T-cell (primary cell): ENCODE results near the gene CXCR6. TPM values are rescaled to one million over a fixed set of nuclear protein-coding genes. Genes with fewer than 3 reads are reported as not detected.

Source experiments
- ATAC-seq, 4 experiments: fragments of 200-7000 bp in 3 of 4; fragments of 150-1000 bp in 1 of 4; cut with Tn5 transposase; replicated peaks in 1 of 4; 1 replicate in 3 of 4; 2 replicates in 1 of 4; pipeline ENCODE4 v1.10.0; 2021; ENCODE audit warnings: moderate library complexity in 3 of 4, mild to moderate bottlenecking in 2 of 4, moderate number of reproducible peaks in 1 of 4
- CTCF ChIA-PET, 2 donors: fragments of 300-600 bp; sonication (Branson Sonifier 250); formaldehyde crosslinking; loops; one replicate each; lab custom pipeline; 2022; ENCODE audit warnings: antibody characterized with exemption in 2 of 2; lab: Charles Lee
- POLR2A ChIA-PET, 2 donors: fragments of 300-600 bp; sonication (Branson Sonifier 250); formaldehyde crosslinking; loops; one replicate each; lab custom pipeline; 2022; ENCODE audit warnings: antibody characterized with exemption in 2 of 2; lab: Charles Lee
- DNase-seq, 35 experiments: peaks; one replicate each; pipeline versions ENCODE4 v3.0.0 to v3.0.0-alpha.2; 2013 to 2023
- H3K27ac ChIP-seq: one replicate; pipeline ENCODE4 v1.5.1; 2013; ENCODE audit warnings: low read length
- H3K27me3 ChIP-seq, 2 experiments: replicated peaks in 1 of 2; 1 replicate in 1 of 2; 2 replicates in 1 of 2; pipeline versions ENCODE4 v1.6.1 to v1.7.0; 2013; ENCODE audit warnings: low read length in 1 of 2, mixed read lengths in 1 of 2; ENCODE audit not compliant: control insufficient read depth in 2 of 2, insufficient read depth in 2 of 2; ENCODE audit errors: extremely low read depth in 1 of 2
- H3K36me3 ChIP-seq, 2 donors: 1 replicate in 1 of 2; 2 replicates in 1 of 2; pipeline versions ENCODE4 v1.6.1 to v1.7.0; 2013; ENCODE audit warnings: low read length in 1 of 2; ENCODE audit not compliant: control insufficient read depth in 2 of 2, insufficient read depth in 1 of 2; ENCODE audit errors: extremely low read depth in 1 of 2
- H3K4me1 ChIP-seq, 2 experiments: 1 replicate in 1 of 2; 2 replicates in 1 of 2; pipeline versions ENCODE4 v1.6.1 to v1.7.0; 2013; ENCODE audit warnings: low read length in 2 of 2, mixed read lengths in 1 of 2; ENCODE audit not compliant: insufficient read depth in 2 of 2, control insufficient read depth in 1 of 2; ENCODE audit errors: extremely low read depth in 1 of 2
- H3K4me3 ChIP-seq, 2 donors: 1 replicate in 1 of 2; 2 replicates in 1 of 2; pipeline versions ENCODE4 v1.5.1 to v1.7.0; 2013; ENCODE audit warnings: mild to moderate bottlenecking in 2 of 2, low read length in 1 of 2, moderate library complexity in 1 of 2; ENCODE audit not compliant: control insufficient read depth in 1 of 2; ENCODE audit errors: extremely low read depth in 1 of 2
- H3K9me3 ChIP-seq: 2 replicates; pipeline ENCODE4 v1.7.0; 2013
- H3K27ac Mint-ChIP-seq, 2 donors: one replicate each; pipeline ENCODE4 v1.8.0; 2020 to 2021; ENCODE audit warnings: mild to moderate bottlenecking in 2 of 2, mixed read lengths in 2 of 2
- H3K27me3 Mint-ChIP-seq, 2 donors: one replicate each; pipeline ENCODE4 v1.8.0; 2021 to 2022; ENCODE audit warnings: mixed read lengths in 2 of 2
- H3K36me3 Mint-ChIP-seq: one replicate; pipeline ENCODE4 v1.8.0; 2021; ENCODE audit warnings: mixed read lengths
- H3K4me1 Mint-ChIP-seq, 3 donors: one replicate each; pipeline ENCODE4 v1.8.0; 2020 to 2022; ENCODE audit warnings: mixed read lengths in 3 of 3, mild to moderate bottlenecking in 1 of 3
- H3K4me3 Mint-ChIP-seq, 3 donors: one replicate each; pipeline ENCODE4 v1.8.0; 2020 to 2022; ENCODE audit warnings: mild to moderate bottlenecking in 3 of 3, mixed read lengths in 3 of 3, moderate library complexity in 3 of 3
- H3K9me3 Mint-ChIP-seq, 3 donors: one replicate each; pipeline ENCODE4 v1.8.0; 2020 to 2022; ENCODE audit warnings: mixed read lengths in 3 of 3
- WGBS: methylation state at CpG from one replicate; pipeline ENCODE4 v1.1.5; 2013; ENCODE audit warnings: missing lambda C conversion rate; ENCODE audit not compliant: insufficient coverage; 5-methylcytosine and 5-hydroxymethylcytosine counted together
- total RNA-seq, 35 experiments: library from RNA in 6 of 35; stranded (reverse) in 6 of 35; fragments of 120-200 nt in 1 of 35; gene quantifications; one replicate each; pipeline versions ENCODE4 v1.2.1 to v1.2.4 and lab custom pipeline; 2013 to 2026

CXCR6 gene
- total RNA-seq, 5 donors from 2014 or later (not counting 1 experiment from before 2014, with no cell fraction given): 2.0 to 14.7 (median 3.7) TPM

DNA sequence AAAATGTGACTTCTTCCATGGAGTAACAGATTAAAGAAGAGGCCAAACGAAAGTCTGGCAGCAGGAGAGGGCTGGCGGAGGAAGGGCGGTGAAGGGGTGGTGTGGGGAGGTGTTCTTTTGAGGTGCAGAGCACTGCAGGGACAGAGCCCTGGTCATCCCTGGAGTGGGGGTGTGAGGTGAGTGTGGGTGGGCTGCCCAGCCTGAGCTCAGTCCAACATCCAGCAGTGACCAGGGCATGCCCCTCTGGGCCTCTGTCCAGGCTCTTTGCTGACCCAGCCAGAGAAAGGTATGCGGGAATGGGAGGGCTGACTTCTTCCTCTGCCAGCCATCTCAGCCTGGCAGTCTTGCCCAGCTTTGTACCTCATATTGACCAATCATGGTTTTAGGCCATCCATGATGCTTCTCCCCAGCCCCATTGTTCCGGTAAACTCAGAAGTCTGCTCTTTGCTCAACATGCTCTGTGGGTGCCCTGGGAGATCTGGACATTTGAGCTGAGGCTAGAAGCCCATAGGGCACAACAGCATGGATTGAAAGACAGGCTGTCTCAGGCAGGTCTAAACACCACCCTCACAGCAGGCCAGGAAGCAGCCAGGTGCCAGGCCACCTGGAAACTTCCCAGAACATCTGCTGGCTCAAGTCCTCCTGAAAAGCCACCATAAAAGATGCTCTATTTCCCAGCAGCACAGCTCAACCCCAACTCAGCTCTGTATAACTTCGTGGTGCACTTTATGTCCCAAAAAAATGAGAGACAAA lies 25.9 kb upstream of the CXCR6 start:
- no peaks in the 10 kb centered on the region for H3K27me3 Mint-ChIP-seq
- ChIA-PET POLR2A (no interaction called here), CTCF (interaction anchor here in 1 of 2 donors (0.5 kb wide), 1 partner anchor 11 kb away, joined by 5 read pairs; no protein-coding TSS in a partner anchor)
- no peak overlapping the region for H3K4me3 ChIP-seq
- H3K27me3 ChIP-seq: peaks cover 0 to 3% of the 10 kb centered on the region in 2 experiments
- H3K9me3 Mint-ChIP-seq: no peaks in the 10 kb centered on the region
- H3K36me3 Mint-ChIP-seq: peaks cover 32% of the 10 kb centered on the region
- peak overlapping the region in 1 of 3 donors; percentile 7 for H3K4me3 Mint-ChIP-seq
- peaks cover 38 to 44% (median 44%) of the 10 kb centered on the region in 3 donors for H3K4me1 Mint-ChIP-seq
- ATAC-seq (no peak), DNase-seq (no peak)
- H3K36me3 ChIP-seq: peaks cover 0 to 38% of the 10 kb centered on the region in 2 donors
- H3K27ac Mint-ChIP-seq: peak overlapping the region; percentile 11 to 23
- no peaks in the 10 kb centered on the region for H3K9me3 ChIP-seq
- H3K27ac ChIP-seq: no peak overlapping the region
- peaks cover 23 to 52% of the 10 kb centered on the region in 2 experiments for H3K4me1 ChIP-seq
- WGBS: 100% methylated on average over 4 of the region's 6 CpGs

DNA sequence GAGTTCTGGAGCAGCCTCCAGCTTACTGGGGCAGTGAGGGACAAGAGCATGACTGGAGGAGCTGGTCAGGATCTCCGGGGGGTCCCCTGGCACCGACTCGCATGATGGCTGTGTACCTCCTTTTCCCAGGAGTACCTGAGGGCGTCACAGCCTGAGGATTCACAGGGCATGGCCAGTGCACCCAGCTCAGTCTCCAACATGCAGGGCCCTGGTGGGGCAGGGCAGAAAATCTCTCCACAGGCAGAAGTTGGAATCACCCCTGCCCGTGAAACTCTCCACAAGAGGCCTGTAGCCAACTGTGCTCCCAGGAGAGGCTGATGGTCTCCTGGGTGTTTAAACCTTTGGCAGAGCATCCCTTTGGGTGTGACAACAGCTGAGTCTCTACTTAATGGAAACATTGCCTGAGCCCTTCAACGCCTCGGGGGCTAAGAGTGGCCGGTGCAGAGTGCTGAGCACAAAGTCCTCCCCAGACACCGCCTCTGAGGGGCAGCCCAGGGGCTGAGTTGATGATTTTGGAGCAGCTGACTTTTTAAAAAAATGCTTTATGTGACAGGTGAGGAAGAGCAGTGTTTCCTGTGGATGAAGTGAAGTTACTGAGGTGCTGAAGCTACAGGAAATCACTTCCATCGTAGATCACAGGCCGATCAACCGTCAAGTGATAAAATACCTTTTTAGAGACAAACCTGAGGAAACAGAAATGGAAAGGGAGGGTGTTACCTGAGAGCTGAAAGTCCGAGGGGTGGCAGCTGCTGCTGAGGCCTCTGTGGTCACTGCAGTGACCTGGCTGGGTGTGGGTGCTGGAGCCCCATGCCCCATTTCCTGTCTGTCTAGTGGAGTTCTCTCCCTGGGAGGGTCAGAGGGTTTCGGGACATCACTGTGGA lies 21.9 kb upstream of the CXCR6 start:
- H3K27ac Mint-ChIP-seq: peak overlapping the region; percentile 86 to 87
- no peak for DNase-seq
- H3K4me1 Mint-ChIP-seq: peaks cover 19 to 34% (median 21%) of the 10 kb centered on the region in 3 donors
- no peak overlapping the region for H3K4me3 Mint-ChIP-seq
- Histone ChIP-seq H3K9me3 (no peaks in the 10 kb centered on the region), H3K36me3 (peaks cover 8 to 71% of the 10 kb centered on the region in 2 donors), H3K27ac (peak overlapping the region; percentile 15), H3K4me1 (peaks cover 6 to 24% of the 10 kb centered on the region in 2 experiments), H3K27me3 (no peaks in the 10 kb centered on the region), H3K4me3 (peak overlapping the region in 1 of 2 donors; percentile 3)
- ChIA-PET CTCF (no interaction called here), POLR2A (interaction anchor here in 1 of 2 donors (0.7 kb wide), 1 partner anchor 10 kb away, joined by 3 read pairs; no protein-coding TSS in a partner anchor)
- no peaks in the 10 kb centered on the region for H3K27me3 Mint-ChIP-seq
- peak in 3 of 4 experiments; percentile 16 to 48 (median 29) for ATAC-seq
- H3K36me3 Mint-ChIP-seq: peaks cover 55% of the 10 kb centered on the region
- 72% methylated on average over 12 of the region's 14 CpGs for WGBS
- no peaks in the 10 kb centered on the region for H3K9me3 Mint-ChIP-seq

GRCh38 chr3:45922039-45922326 lies 21.3 kb upstream of the CXCR6 start:
- Mint-ChIP-seq H3K27me3 (no peaks in the 10 kb centered on the region), H3K36me3 (peaks cover 58% of the 10 kb centered on the region), H3K4me3 (no peak overlapping the region), H3K27ac (peak overlapping the region; percentile 86 to 87), H3K4me1 (peaks cover 13 to 29% (median 20%) of the 10 kb centered on the region in 3 donors), H3K9me3 (no peaks in the 10 kb centered on the region)
- H3K27me3 ChIP-seq: no peaks in the 10 kb centered on the region
- H3K27ac ChIP-seq: no peak overlapping the region
- H3K36me3 ChIP-seq: peaks cover 8 to 73% of the 10 kb centered on the region in 2 donors
- no peak for DNase-seq
- ATAC-seq: peak in 3 of 4 experiments; percentile 21 to 29 (median 24)
- H3K9me3 ChIP-seq: no peaks in the 10 kb centered on the region
- peaks cover 5 to 18% of the 10 kb centered on the region in 2 experiments for H3K4me1 ChIP-seq
- CTCF ChIA-PET: no interaction called here
- H3K4me3 ChIP-seq: peak overlapping the region in 1 of 2 donors; percentile 3
- POLR2A ChIA-PET: no interaction called here
- WGBS: 90% methylated on average over 3 of the region's 3 CpGs

DNA sequence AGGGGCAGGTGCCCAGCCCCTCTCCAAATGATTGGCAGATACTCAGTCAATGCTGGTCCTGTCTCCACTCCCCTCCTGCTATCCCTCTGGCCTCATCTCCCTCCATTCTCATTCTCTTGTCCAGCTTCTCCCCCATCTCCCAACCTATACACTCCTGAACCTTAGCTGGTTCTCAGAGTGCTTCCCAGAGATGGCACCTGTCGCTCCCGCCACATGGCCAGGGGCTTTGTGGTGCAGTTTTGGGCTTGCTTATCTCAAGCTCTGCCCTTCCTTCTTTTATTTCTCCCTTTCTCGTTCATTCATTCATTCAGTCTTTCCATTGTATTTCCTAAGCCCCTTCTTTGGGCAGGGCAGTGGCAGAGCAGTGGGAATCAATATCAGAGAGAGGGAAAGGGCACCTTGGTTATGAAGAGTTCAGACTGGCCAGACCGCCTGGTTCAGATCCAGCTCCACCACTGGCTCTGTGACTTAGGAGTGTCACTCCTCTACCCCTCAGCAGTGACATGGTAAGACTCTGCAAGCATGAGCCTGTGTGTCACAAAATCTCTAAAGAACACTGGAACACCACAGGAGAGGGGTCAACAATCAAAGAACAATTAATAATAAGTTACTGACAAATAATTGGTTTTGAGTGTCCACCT lies 20.2 kb upstream of the CXCR6 start:
- POLR2A ChIA-PET: interaction anchor here (0.5 to 0.7 kb wide), 2 partner anchors 11 to 219 kb away, joined by 3 read pairs; no protein-coding TSS in a partner anchor
- no peaks in the 10 kb centered on the region for H3K9me3 ChIP-seq
- no peak overlapping the region for H3K27ac ChIP-seq
- H3K4me1 ChIP-seq: peaks cover 5 to 13% of the 10 kb centered on the region in 2 experiments
- H3K27me3 ChIP-seq: no peaks in the 10 kb centered on the region
- H3K36me3 Mint-ChIP-seq: peaks cover 69% of the 10 kb centered on the region
- H3K4me3 ChIP-seq: no peak overlapping the region
- peaks cover 8 to 80% of the 10 kb centered on the region in 2 donors for H3K36me3 ChIP-seq
- H3K4me1 Mint-ChIP-seq: peaks cover 10 to 34% (median 12%) of the 10 kb centered on the region in 3 donors
- 93% methylated on average over 2 of the region's 4 CpGs for WGBS
- no peak for DNase-seq
- no peak overlapping the region for H3K27ac Mint-ChIP-seq
- CTCF ChIA-PET: no interaction called here
- H3K27me3 Mint-ChIP-seq: no peaks in the 10 kb centered on the region
- H3K9me3 Mint-ChIP-seq: no peaks in the 10 kb centered on the region
- no peak overlapping the region for H3K4me3 Mint-ChIP-seq
- no peak for ATAC-seq

- Histone ChIP-seq H3K4me1 (peaks cover 6 to 14% of the 10 kb centered on the region in 2 experiments), H3K9me3 (no peaks in the 10 kb centered on the region), H3K36me3 (peaks cover 8 to 80% of the 10 kb centered on the region in 2 donors), H3K4me3 (no peak overlapping the region), H3K27me3 (no peaks in the 10 kb centered on the region), H3K27ac (no peak overlapping the region)
- POLR2A ChIA-PET: no interaction called here
- DNase-seq: no peak
- Mint-ChIP-seq H3K4me1 (peaks cover 11 to 36% (median 13%) of the 10 kb centered on the region in 3 donors), H3K9me3 (no peaks in the 10 kb centered on the region), H3K27ac (no peak overlapping the region), H3K4me3 (no peak overlapping the region), H3K27me3 (no peaks in the 10 kb centered on the region), H3K36me3 (peaks cover 71% of the 10 kb centered on the region)
- 72% methylated on average over 3 of the region's 3 CpGs for WGBS
- no peak for ATAC-seq
- CTCF ChIA-PET: no interaction called here
Observed at GRCh38 chr3:45923755-45924154, 19.5 kb upstream of the CXCR6 start.

GRCh38 chr3:45927881-45928280 lies 15.4 kb upstream of the CXCR6 start:
- DNase-seq (no peak), ATAC-seq (no peak)
- Histone ChIP-seq H3K4me3 (no peak overlapping the region), H3K27ac (no peak overlapping the region), H3K27me3 (no peaks in the 10 kb centered on the region), H3K4me1 (peaks cover 2 to 7% of the 10 kb centered on the region in 2 experiments), H3K9me3 (no peaks in the 10 kb centered on the region), H3K36me3 (peaks cover 27 to 89% of the 10 kb centered on the region in 2 donors)
- H3K4me3 Mint-ChIP-seq: no peak overlapping the region
- H3K27me3 Mint-ChIP-seq: no peaks in the 10 kb centered on the region
- no peaks in the 10 kb centered on the region for H3K9me3 Mint-ChIP-seq
- peaks cover 5 to 31% (median 6%) of the 10 kb centered on the region in 3 donors for H3K4me1 Mint-ChIP-seq
- H3K36me3 Mint-ChIP-seq: peaks cover 78% of the 10 kb centered on the region
- ChIA-PET POLR2A (interaction anchor here in 1 of 2 donors (0.5 kb wide), 1 partner anchor 285 kb away, joined by 3 read pairs; no protein-coding TSS in a partner anchor), CTCF (interaction anchor here (0.9 to 1.2 kb wide), 2 partner anchors 18 to 167 kb away, joined by 4 to 6 read pairs; no protein-coding TSS in a partner anchor)
- no CpG with 5 or more reads among the region's 2 CpGs for whole genome bisulfite sequencing
- H3K27ac Mint-ChIP-seq: no peak overlapping the region
